GM23248 (cell line): ENCODE results near the gene MRPL39. TPM values are rescaled to one million over a fixed set of nuclear protein-coding genes. Genes with fewer than 3 reads are reported as not detected.

Experiments used
- DNase-seq: peaks from one replicate; pipeline ENCODE4 v3.0.0-alpha.2; 2015
- H2AFZ ChIP-seq: fragments of 200-600 bp; sonication (generic); 2 replicates; pipeline ENCODE4 v1.6.1; 2016; ENCODE audit warnings: antibody characterized with exemption
- H3F3A ChIP-seq: fragments of 200-600 bp; sonication (generic); 2 replicates; pipeline ENCODE4 v1.6.1; 2016; ENCODE audit warnings: mild to moderate bottlenecking, antibody characterized with exemption, mixed run types; ENCODE audit not compliant: insufficient read depth
- H3K27ac ChIP-seq: fragments of 200-600 bp; sonication (generic); 2 replicates; pipeline ENCODE4 v1.5.1; 2016; ENCODE audit warnings: mild to moderate bottlenecking
- H3K27me3 ChIP-seq: fragments of 200-600 bp; sonication (generic); replicated peaks from 2 replicates; pipeline ENCODE4 v1.6.1; 2016; ENCODE audit warnings: mild to moderate bottlenecking; ENCODE audit not compliant: insufficient read depth
- H3K36me3 ChIP-seq: fragments of 200-600 bp; sonication (generic); 2 replicates; pipeline ENCODE4 v1.6.1; 2016; ENCODE audit warnings: low read depth, mild to moderate bottlenecking
- H3K4me1 ChIP-seq: fragments of 200-600 bp; sonication (generic); 2 replicates; pipeline ENCODE4 v1.6.1; 2016; ENCODE audit warnings: mild to moderate bottlenecking; ENCODE audit not compliant: insufficient read depth
- H3K4me2 ChIP-seq: fragments of 200-600 bp; sonication (generic); one replicate; pipeline ENCODE4 v1.6.1; 2016; ENCODE audit warnings: mild to moderate bottlenecking; ENCODE audit not compliant: unreplicated experiment
- H3K4me3 ChIP-seq: fragments of 200-600 bp; sonication (generic); 2 replicates; pipeline ENCODE4 v1.5.1; 2016; ENCODE audit warnings: mild to moderate bottlenecking
- H3K79me2 ChIP-seq: fragments of 200-600 bp; sonication (generic); 2 replicates; pipeline ENCODE4 v1.6.1; 2016; ENCODE audit warnings: mild to moderate bottlenecking; ENCODE audit not compliant: insufficient read depth
- H3K9ac ChIP-seq: fragments of 200-600 bp; sonication (generic); 2 replicates; pipeline ENCODE4 v1.6.1; 2016; ENCODE audit warnings: mild to moderate bottlenecking
- H3K9me2 ChIP-seq: fragments of 200-600 bp; sonication (generic); 2 replicates; pipeline ENCODE4 v1.6.1; 2016; ENCODE audit warnings: mixed run types, mild to moderate bottlenecking, moderate library complexity; ENCODE audit not compliant: insufficient read depth
- H3K9me3 ChIP-seq: fragments of 200-600 bp; sonication (generic); one replicate; pipeline ENCODE4 v1.6.1; 2017; ENCODE audit warnings: low read depth
- H4K20me1 ChIP-seq: fragments of 200-600 bp; sonication (generic); 2 replicates; pipeline ENCODE4 v1.6.0; 2016; ENCODE audit not compliant: insufficient read depth
- EZH2 ChIP-seq: fragments of 200-600 bp; sonication (generic); IDR thresholded peaks from 2 replicates; pipeline ENCODE4 v1.6.1; 2018; ENCODE audit warnings: antibody characterized with exemption, mild to moderate bottlenecking; ENCODE audit not compliant: insufficient read depth, poor library complexity, severe bottlenecking
- EZH2phosphoT487 ChIP-seq: fragments of 200-600 bp; sonication (generic); IDR thresholded peaks from 2 replicates; pipeline ENCODE4 v1.6.1; 2018; ENCODE audit warnings: antibody characterized with exemption, moderate library complexity, mild to moderate bottlenecking, low read depth; ENCODE audit not compliant: insufficient read depth
- WGBS, 2 experiments: methylation state at CpG; one replicate each; pipeline ENCODE4 v1.1.6; 2015 to 2017; ENCODE audit warnings: low lambda C conversion rate in 2 of 2, low coverage in 1 of 2; ENCODE audit errors: missing lambda C conversion rate in 2 of 2; 5-methylcytosine and 5-hydroxymethylcytosine counted together
- in situ Hi-C: fragments of 300-500 bp; cut with MboI; formaldehyde crosslinking; loops from 2 replicates; pipeline ENCODE4 v1.15.0; 2020
- polyA plus RNA-seq: library from polyadenylated mRNA; unstranded; fragments of >200 nt; fragmentation: Nextera tagmentation; extraction: Ambion mirVana; gene quantifications from 2 replicates; pipeline ENCODE4 v1.2.1, GENCODE V29; 2016
- total RNA-seq: library from RNA; depleted of rRNA; stranded (reverse); fragments of >200 nt; shearing (Covaris generic); gene quantifications from 2 replicates; pipeline ENCODE4 v1.2.3, GENCODE V29; 2014

The MRPL39 gene
- total and polyA plus RNA-seq, 2 experiments from 2014 or later = 24.4 to 50.5 TPM

GRCh38 chr21:25646474-25646873, 39.2 kb upstream of the MRPL39 start:
- 77 to 90% methylated on average over 1 of the region's 1 CpG for WGBS, 2 experiments
- Histone ChIP-seq H3K27ac (no peak overlapping the region), H3K27me3 (no peaks in the 10 kb centered on the region), H3K9ac (no peak overlapping the region), H4K20me1 (no peaks in the 10 kb centered on the region), H3K79me2 (no peaks in the 10 kb centered on the region), H3K9me3 (no peaks in the 10 kb centered on the region), H3K4me1 (no peaks in the 10 kb centered on the region), H2AFZ (no peak overlapping the region), H3K9me2 (no peaks in the 10 kb centered on the region), H3K36me3 (no peaks in the 10 kb centered on the region), H3K4me2 (no peak overlapping the region), H3F3A (no peaks in the 10 kb centered on the region), H3K4me3 (no peak overlapping the region)
- no peak for TF ChIP-seq EZH2phosphoT487
- no peak for TF ChIP-seq EZH2
- no peak for DNase-seq
- in situ Hi-C loops = no loop called here

GRCh38 chr21:25643486-25643885, 36.2 kb upstream of the MRPL39 start:
- no peak overlapping the region for H2AFZ ChIP-seq
- H3K79me2 ChIP-seq = no peaks in the 10 kb centered on the region
- no peaks in the 10 kb centered on the region for H3F3A ChIP-seq
- no peaks in the 10 kb centered on the region; the same call in 1 of the 2 replicates for H3K27me3 ChIP-seq
- no peaks in the 10 kb centered on the region for H4K20me1 ChIP-seq
- no peak overlapping the region for H3K4me3 ChIP-seq
- no peaks in the 10 kb centered on the region for H3K36me3 ChIP-seq
- H3K27ac ChIP-seq = no peak overlapping the region
- TF ChIP-seq EZH2 (no peak), EZH2phosphoT487 (no peak)
- no peak overlapping the region for H3K9ac ChIP-seq
- in situ Hi-C loops = no loop called here
- no peaks in the 10 kb centered on the region for H3K9me2 ChIP-seq
- H3K4me2 ChIP-seq = no peak overlapping the region
- H3K4me1 ChIP-seq = peaks cover 4% of the 10 kb centered on the region; the same call in 1 of the 2 replicates
- WGBS, 2 experiments = 90% methylated on average over 4 of the region's 4 CpGs
- H3K9me3 ChIP-seq = no peaks in the 10 kb centered on the region
- DNase-seq = no peak

- no peak overlapping the region for H3K9ac ChIP-seq
- in situ Hi-C loops = no loop called here
- H3F3A ChIP-seq = no peaks in the 10 kb centered on the region
- no peak for TF ChIP-seq EZH2phosphoT487
- no peak for TF ChIP-seq EZH2
- peak; percentile 9 for DNase-seq
- H2AFZ ChIP-seq = peak overlapping the region; percentile 95
- no peaks in the 10 kb centered on the region for H3K79me2 ChIP-seq
- peaks cover 8% of the 10 kb centered on the region; the same call in 1 of the 2 replicates for H3K4me1 ChIP-seq
- no peaks in the 10 kb centered on the region for H3K9me3 ChIP-seq
- H3K27ac ChIP-seq = no peak overlapping the region
- 21 to 36% methylated on average over 5 of the region's 5 CpGs for WGBS, 2 experiments
- H3K36me3 ChIP-seq = no peaks in the 10 kb centered on the region
- peak overlapping the region; percentile 81 for H3K4me3 ChIP-seq
- no peaks in the 10 kb centered on the region; the same call in 1 of the 2 replicates for H3K27me3 ChIP-seq
- peak overlapping the region; percentile 98 for H3K4me2 ChIP-seq
- H4K20me1 ChIP-seq = no peaks in the 10 kb centered on the region
- H3K9me2 ChIP-seq = no peaks in the 10 kb centered on the region
Measured at GRCh38 chr21:25640943-25641292, 33.6 kb upstream of the MRPL39 start.

GRCh38 chr21:25640202-25640942, 33.1 kb upstream of the MRPL39 start:
- Histone ChIP-seq H3K27ac (no peak overlapping the region), H3K4me2 (peak overlapping the region; percentile 98), H3K4me1 (peaks cover 8% of the 10 kb centered on the region; the same call in 1 of the 2 replicates), H3F3A (no peaks in the 10 kb centered on the region), H3K79me2 (no peaks in the 10 kb centered on the region), H3K4me3 (peak overlapping the region; percentile 81), H2AFZ (peak overlapping the region; percentile 95), H3K27me3 (no peaks in the 10 kb centered on the region; the same call in 1 of the 2 replicates), H3K9ac (peak overlapping the region; percentile 56), H3K9me3 (no peaks in the 10 kb centered on the region), H4K20me1 (no peaks in the 10 kb centered on the region), H3K9me2 (no peaks in the 10 kb centered on the region), H3K36me3 (no peaks in the 10 kb centered on the region)
- DNase-seq = peak; percentile 32
- WGBS, 2 experiments = 5% methylated on average over 27 of the region's 27 CpGs
- TF ChIP-seq EZH2 (no peak), EZH2phosphoT487 (no peak)
- in situ Hi-C loops = no loop called here
